HG03469 (cell line): ENCODE measurements around the gene KDM4C.

Source experiments
- ATAC-seq: cut with Tn5 transposase; IDR thresholded peaks from one replicate; pipeline ENCODE4 v1.9.1; 2021; ENCODE audit warnings: mild to moderate bottlenecking, moderate library complexity, moderate number of reproducible peaks; ENCODE audit not compliant: unreplicated experiment

The KDM4C gene

GRCh38 chr9:6852243-6852963, 94.6 kb downstream of the KDM4C start:
- no peak for ATAC-seq

GRCh38 chr9:6855860-6856259, 98.1 kb downstream of the KDM4C start:
- no peak for ATAC-seq

GRCh38 chr9:6864102-6864501, 106.3 kb downstream of the KDM4C start:
- ATAC-seq: no peak

- ATAC-seq: no peak
Observed at GRCh38 chr9:6869081-6869948, 111.5 kb downstream of the KDM4C start.

- ATAC-seq: no peak
Observed at GRCh38 chr9:6870149-6870548, 112.4 kb downstream of the KDM4C start.

GRCh38 chr9:6870650-6871477, 113.1 kb downstream of the KDM4C start:
- ATAC-seq: no peak

- no peak for ATAC-seq
Observed at GRCh38 chr9:6873857-6874256, 116.1 kb downstream of the KDM4C start.

GRCh38 chr9:6876195-6876894, 118.6 kb downstream of the KDM4C start:
- ATAC-seq: no peak

GRCh38 chr9:6877671-6878161, 119.9 kb downstream of the KDM4C start:
- no peak for ATAC-seq

GRCh38 chr9:6880626-6881025, 122.9 kb downstream of the KDM4C start:
- ATAC-seq: no peak

GRCh38 chr9:6884101-6884500, 126.3 kb downstream of the KDM4C start:
- no peak for ATAC-seq

GRCh38 chr9:6884990-6885389, 127.2 kb downstream of the KDM4C start:
- ATAC-seq: no peak

- ATAC-seq: no peak
Observed at GRCh38 chr9:6887051-6887450, 129.3 kb downstream of the KDM4C start.

- no peak for ATAC-seq
Observed at GRCh38 chr9:6889868-6890267, 132.1 kb downstream of the KDM4C start.

- peak; percentile 17 for ATAC-seq
Observed at GRCh38 chr9:6893350-6894131, 135.8 kb downstream of the KDM4C start.

GRCh38 chr9:6894135-6894534, 136.4 kb downstream of the KDM4C start:
- peak; percentile 85 for ATAC-seq

- ATAC-seq: no peak
Observed at GRCh38 chr9:6895754-6896153, 138.0 kb downstream of the KDM4C start.

GRCh38 chr9:6896562-6896961, 138.8 kb downstream of the KDM4C start:
- no peak for ATAC-seq

- no peak for ATAC-seq
Observed at GRCh38 chr9:6897207-6897822, 139.5 kb downstream of the KDM4C start.
